Stimulated activated CD8-positive, alpha-beta memory T cell treated with anti-CD3 and anti-CD28 coated beads, Interleukin-4, amount 100 ng/mL, for 4 hours (primary cell): Measurements from ENCODE around the gene NME5.
"Not testable (repeated sequence)": the region's sequence is repeated elsewhere in the genome, so short reads cannot be mapped to it uniquely, and the experiment has no call there.

ENCODE experiments used
- DNase-seq, 2 donors: peaks; one replicate each; pipeline ENCODE4 v3.0.0-alpha.2; 2020; ENCODE audit warnings: low read depth in 2 of 2, low spot score in 1 of 2

Gene NME5

GRCh38 chr5:138082033-138082432 lies 57.2 kb downstream of the NME5 start:
- no peak for DNase-seq

DNA sequence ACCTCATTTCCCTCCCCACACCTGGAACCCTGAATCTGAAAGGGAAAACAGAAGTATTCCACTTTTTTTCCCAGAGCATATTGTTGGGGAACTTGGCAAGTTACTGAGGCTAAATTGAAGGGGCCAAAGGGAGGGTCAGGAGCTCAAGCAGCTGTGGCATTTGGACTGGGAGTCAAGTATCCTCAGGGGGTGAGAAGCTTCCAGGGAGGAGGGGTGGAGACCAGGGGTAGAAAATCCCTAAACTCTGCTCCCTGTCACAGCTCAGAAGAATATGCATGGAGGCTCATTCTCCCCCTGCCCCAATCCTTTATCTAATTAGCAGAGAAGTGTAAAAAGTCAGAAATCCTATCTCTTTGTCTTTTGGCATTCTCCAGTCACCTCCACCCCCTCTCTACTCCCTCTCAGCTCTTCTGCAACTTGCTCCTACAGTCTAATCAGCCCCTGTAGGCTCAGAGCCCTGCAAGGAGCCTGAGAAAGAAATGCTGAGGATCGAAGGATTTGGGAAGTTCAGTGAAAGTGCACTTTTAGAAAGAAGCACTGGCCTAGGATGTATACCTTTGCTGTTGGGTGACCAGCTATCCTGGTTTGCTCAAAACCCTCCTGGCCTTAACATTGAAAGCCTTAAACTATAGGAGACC lies 61.1 kb downstream of the NME5 start:
- DNase-seq: no peak

DNA sequence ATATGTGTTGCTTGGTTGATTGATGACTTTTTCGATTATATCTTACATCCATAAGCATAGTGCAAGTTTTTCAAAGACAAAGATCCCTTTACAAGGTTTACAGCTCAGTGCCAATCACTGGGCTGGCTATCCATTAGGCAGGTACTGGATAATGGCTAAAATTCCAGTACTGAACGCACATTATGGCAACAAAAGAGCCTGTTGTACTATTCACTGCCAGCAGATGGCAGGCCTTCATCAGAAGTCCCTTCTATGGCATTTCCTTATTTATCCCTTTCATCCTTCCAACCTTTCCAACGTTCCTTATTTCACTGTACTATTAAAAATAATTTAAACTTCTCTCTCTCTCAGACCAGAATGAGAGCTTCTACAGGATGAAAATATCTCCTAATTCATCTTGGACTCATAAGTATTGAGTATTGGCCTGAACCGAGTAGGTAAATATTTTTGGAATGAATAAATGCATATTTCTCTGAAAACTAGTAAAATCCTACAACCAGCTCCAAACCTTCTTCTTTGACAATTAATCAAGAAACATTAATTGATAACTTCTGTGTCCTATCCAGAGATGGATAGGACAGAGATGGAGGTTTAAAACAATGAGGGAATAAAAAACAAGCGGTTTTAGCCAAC lies 62.0 kb downstream of the NME5 start:
- DNase-seq: peak; percentile 1 to 8

DNA sequence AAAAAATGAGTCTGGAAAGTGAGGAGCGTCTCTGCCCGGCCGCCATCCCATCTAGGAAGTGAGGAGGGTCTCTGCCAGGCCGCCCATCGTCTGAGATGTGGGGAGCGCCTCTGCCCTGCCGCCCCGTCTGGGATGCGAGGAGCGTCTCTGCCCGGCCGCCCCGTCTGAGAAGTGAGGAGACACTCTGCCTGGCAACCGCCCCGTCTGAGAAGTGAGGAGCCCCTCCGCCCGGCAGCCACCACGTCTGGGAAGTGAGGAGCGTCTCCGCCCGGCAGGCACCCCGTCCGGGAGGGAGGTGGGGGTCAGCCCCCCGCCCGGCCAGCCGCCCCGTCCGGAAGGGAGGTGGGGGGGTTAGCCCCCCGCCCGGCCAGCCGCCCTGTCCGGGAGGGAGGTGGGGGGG lies 69.2 kb downstream of the NME5 start:
- DNase-seq: not testable (repeated sequence)

GRCh38 chr5:138068742-138069600 lies 70.3 kb downstream of the NME5 start:
- DNase-seq: peak; percentile 36 to 56

GRCh38 chr5:138067945-138068344 lies 71.3 kb downstream of the NME5 start:
- DNase-seq: no peak
